HCT116 (cell line): ENCODE results near the gene ENOX1. TPM values are rescaled to one million over a fixed set of nuclear protein-coding genes. Genes with fewer than 3 reads are reported as not detected.

Source experiments
- ATAC-seq: fragments of 200-7000 bp; cut with Tn5 transposase; 2 replicates; pipeline ENCODE4 v1.9.1; 2020; ENCODE audit warnings: mild to moderate bottlenecking, moderate library complexity
- BruUV-seq: library from RNA; stranded (reverse); fragments of 400-500 nt; replicated peaks from 2 replicates; lab custom pipeline; 2021; lab: Mats Ljungman, UMichigan
- CTCF ChIA-PET: fragments of 300-600 bp; sonication (Branson Sonifier 250); formaldehyde crosslinking; loops from one replicate; lab custom pipeline; 2021; ENCODE audit warnings: antibody characterized with exemption; lab: Charles Lee
- POLR2A ChIA-PET: fragments of 300-600, 350-600 bp; sonication (Branson Sonifier 250); formaldehyde crosslinking; loops from one replicate; lab custom pipeline; 2021; ENCODE audit warnings: antibody characterized with exemption; lab: Charles Lee
- RAD21 ChIA-PET, 2 experiments: fragments of 300-600 bp; sonication (Branson Sonifier 250); formaldehyde crosslinking; loops; one replicate each; lab custom pipeline; 2023; ENCODE audit warnings: low total read pairs in 2 of 2; ENCODE audit not compliant: uncharacterized antibody in 2 of 2, unreplicated experiment in 2 of 2, low non-redundant PET in 1 of 2; lab: Charles Lee
- DNase-seq: peaks from one replicate; pipeline ENCODE4 v3.0.0-alpha.2; 2010; ENCODE audit warnings: low read depth, low spot score
- H2AFZ ChIP-seq: fragments of 200-600 bp; shearing (Covaris generic), sonication (generic); 2 replicates; pipeline ENCODE4 v1.6.1; 2017; ENCODE audit warnings: low read depth, mixed run types, mixed read lengths, antibody characterized with exemption, low read length; ENCODE audit not compliant: poor library complexity, severe bottlenecking
- H3K27ac ChIP-seq: 2 replicates; pipeline ENCODE4 v1.5.1; 2012; ENCODE audit warnings: low read depth, low read length
- H3K27me3 ChIP-seq: fragments of 200-600 bp; sonication (generic); 2 replicates; pipeline ENCODE4 v1.6.1; 2016; ENCODE audit warnings: mixed run types, low read length, mixed read lengths; ENCODE audit not compliant: insufficient read depth
- H3K36me3 ChIP-seq, 2 experiments: fragments of 200-500 bp in 1 of 2; fragments of 200-600 bp in 1 of 2; sonication (Bioruptor generic) in 1 of 2; sonication (generic) in 1 of 2; 2 replicates each; pipeline versions ENCODE4 v1.5.1 to v1.6.1; 2014 to 2016; ENCODE audit warnings: low read length in 2 of 2, inconsistent platforms in 1 of 2, mixed read lengths in 1 of 2, mixed run types in 1 of 2; ENCODE audit not compliant: insufficient read depth in 2 of 2, control insufficient read depth in 1 of 2
- H3K4me1 ChIP-seq, 2 experiments: fragments of 200-600 bp in 1 of 2; sonication (generic) in 1 of 2; 2 replicates each; pipeline versions ENCODE4 v1.5.1 to v1.6.1; 2012 to 2017; ENCODE audit warnings: low read length in 2 of 2, inconsistent platforms in 1 of 2, mild to moderate bottlenecking in 1 of 2, mixed read lengths in 1 of 2, mixed run types in 1 of 2, moderate library complexity in 1 of 2; ENCODE audit not compliant: insufficient read depth in 2 of 2, control insufficient read depth in 1 of 2
- H3K4me2 ChIP-seq: fragments of 200-600 bp; sonication (generic); 2 replicates; pipeline ENCODE4 v1.6.1; 2017; ENCODE audit warnings: mixed run types, low read length, mixed read lengths
- H3K4me3 ChIP-seq, 2 experiments: fragments of 200-600 bp in 1 of 2; sonication (generic) in 1 of 2; replicated peaks in 1 of 2; 2 replicates each; pipeline ENCODE4 v1.5.1; 2011 to 2016; ENCODE audit warnings: low read length in 2 of 2, control low read depth in 1 of 2, low read depth in 1 of 2, mild to moderate bottlenecking in 1 of 2, mixed read lengths in 1 of 2, mixed run types in 1 of 2
- H3K79me2 ChIP-seq: fragments of 200-600 bp; sonication (generic); 2 replicates; pipeline ENCODE4 v1.6.1; 2017; ENCODE audit warnings: mild to moderate bottlenecking, mixed run types, low read length, moderate library complexity, mixed read lengths; ENCODE audit not compliant: insufficient read depth
- H3K9ac ChIP-seq: fragments of 200-600 bp; sonication (generic); 2 replicates; pipeline ENCODE4 v1.6.1; 2016; ENCODE audit warnings: low read length, mixed read lengths
- H3K9me2 ChIP-seq: fragments of 200-600 bp; sonication (generic), shearing (Covaris generic); 2 replicates; pipeline ENCODE4 v1.6.1; 2017; ENCODE audit warnings: mixed run types, mild to moderate bottlenecking, moderate library complexity; ENCODE audit not compliant: insufficient read depth
- H3K9me3 ChIP-seq, 2 experiments: fragments of 200-500 bp in 1 of 2; fragments of 200-600 bp in 1 of 2; sonication (Bioruptor generic) in 1 of 2; sonication (generic) in 1 of 2; 2 replicates each; pipeline ENCODE4 v1.6.1; 2014 to 2017; ENCODE audit warnings: low read length in 2 of 2, mixed read lengths in 2 of 2, inconsistent platforms in 1 of 2, low read depth in 1 of 2, mild to moderate bottlenecking in 1 of 2, mixed run types in 1 of 2, moderate library complexity in 1 of 2; ENCODE audit not compliant: control insufficient read depth in 1 of 2, insufficient read depth in 1 of 2
- H4K20me1 ChIP-seq: fragments of 200-600 bp; sonication (generic), shearing (Covaris generic); 2 replicates; pipeline ENCODE4 v1.6.1; 2017; ENCODE audit warnings: mixed run types, mild to moderate bottlenecking, moderate library complexity; ENCODE audit not compliant: insufficient read depth
- ATF3 ChIP-seq: IDR thresholded peaks from 2 replicates; pipeline ENCODE4 v1.6.1; 2012
- CBX3 ChIP-seq: IDR thresholded peaks from 2 replicates; pipeline ENCODE4 v1.6.1; 2012; ENCODE audit warnings: low read depth
- CTCF ChIP-seq, 3 experiments: fragments of 200-600 bp in 1 of 3; sonication (generic) in 1 of 3; IDR thresholded peaks in 2 of 3; conservative IDR thresholded peaks in 1 of 3; 2 replicates each; pipeline ENCODE4 v1.5.1; 2012 to 2017; ENCODE audit warnings: low read depth in 2 of 3, low read length in 2 of 3, antibody characterized with exemption in 1 of 3, borderline replicate concordance in 1 of 3, control low read depth in 1 of 3, mild to moderate bottlenecking in 1 of 3, mixed read lengths in 1 of 3, mixed run types in 1 of 3, moderate library complexity in 1 of 3; ENCODE audit not compliant: insufficient read depth in 1 of 3
- EGR1 ChIP-seq: IDR thresholded peaks from 2 replicates; pipeline ENCODE4 v1.6.1; 2012; ENCODE audit warnings: low read depth
- ELF1 ChIP-seq: IDR thresholded peaks from 2 replicates; pipeline ENCODE4 v1.6.1; 2012; ENCODE audit warnings: low read depth, borderline replicate concordance
- EZH2 ChIP-seq: fragments of 200-600 bp; sonication (generic); IDR thresholded peaks from 2 replicates; pipeline ENCODE4 v1.6.1; 2017; ENCODE audit warnings: antibody characterized with exemption, mixed run types
- FOSL1 ChIP-seq: IDR thresholded peaks from 2 replicates; pipeline ENCODE4 v1.6.1; 2012; ENCODE audit warnings: low read depth
- JUND ChIP-seq: IDR thresholded peaks from 2 replicates; pipeline ENCODE4 v1.6.1; 2012
- POLR2A ChIP-seq: IDR thresholded peaks from 2 replicates; pipeline ENCODE4 v1.7.0; 2011; ENCODE audit warnings: borderline replicate concordance; ENCODE audit not compliant: insufficient read depth, insufficient read length; ENCODE audit errors: extremely low read depth
- POLR2AphosphoS5 ChIP-seq: IDR thresholded peaks from 2 replicates; pipeline ENCODE4 v1.6.1; 2011; ENCODE audit warnings: mild to moderate bottlenecking, low read depth, low read length, moderate library complexity
- SIN3A ChIP-seq: IDR thresholded peaks from 2 replicates; pipeline ENCODE4 v1.6.1; 2012; ENCODE audit warnings: low read depth
- SP1 ChIP-seq: IDR thresholded peaks from 2 replicates; pipeline ENCODE4 v1.6.1; 2012; ENCODE audit warnings: low read depth
- SRF ChIP-seq: IDR thresholded peaks from 2 replicates; pipeline ENCODE4 v1.6.1; 2012; ENCODE audit warnings: low read depth
- TCF7L2 ChIP-seq: IDR thresholded peaks from 2 replicates; pipeline ENCODE4 v1.7.0; 2011; ENCODE audit warnings: borderline replicate concordance, inconsistent platforms; ENCODE audit not compliant: insufficient read depth, insufficient read length; ENCODE audit errors: extremely low read depth
- YY1 ChIP-seq: IDR thresholded peaks from 2 replicates; pipeline ENCODE4 v1.6.1; 2011; ENCODE audit warnings: low read length, low read depth, moderate library complexity, mild to moderate bottlenecking; ENCODE audit not compliant: insufficient replicate concordance; ENCODE audit errors: extremely low read depth
- ZFX ChIP-seq: fragments of 450-650 bp; IDR thresholded peaks from 2 replicates; pipeline ENCODE4 v1.6.1; 2017
- ZNF274 ChIP-seq: fragments of 200-500 bp; sonication (Bioruptor generic); IDR thresholded peaks from 2 replicates; pipeline ENCODE4 v1.6.1; 2014; ENCODE audit warnings: mild to moderate bottlenecking, low read depth, low read length, inconsistent platforms
- intact Hi-C: fragments of 100-400 bp; cut with micrococcal nuclease; formaldehyde crosslinking; loops from 2 replicates; pipeline ENCODE4 v1.10.0; 2022
- total RNA-seq: library from RNA; stranded (reverse); gene quantifications from one replicate; pipeline ENCODE4 v1.2.1, GENCODE V29; 2021; ENCODE audit not compliant: unreplicated experiment
- TF ChIP-seq, protein P1 (sequence below): IDR thresholded peaks from 2 replicates; pipeline ENCODE4 v1.6.1; 2012; ENCODE audit warnings: low read depth
- TF ChIP-seq, protein P2 (sequence below): IDR thresholded peaks from 2 replicates; pipeline ENCODE4 v1.6.1; 2011; ENCODE audit warnings: mild to moderate bottlenecking, low read length, moderate library complexity; ENCODE audit not compliant: insufficient replicate concordance; ENCODE audit errors: extremely low read depth
- TF ChIP-seq, protein P3 (sequence below): IDR thresholded peaks from 2 replicates; pipeline ENCODE4 v1.6.1; 2012

The ENOX1 gene
- total RNA-seq, 1 experiment from 2014 or later = 4.5 TPM

GRCh38 chr13:43180036-43180660, 606.6 kb downstream of the ENOX1 start:
- DNase-seq = no peak
- CTCF ChIA-PET = no interaction called here
- no peak overlapping the region for H3K27ac ChIP-seq
- H3K9me3 ChIP-seq = no peaks in the 10 kb centered on the region
- no peak overlapping the region for H3K9ac ChIP-seq
- H3K4me2 ChIP-seq = no peak overlapping the region
- no peaks in the 10 kb centered on the region for H3K36me3 ChIP-seq
- H3K27me3 ChIP-seq = no peaks in the 10 kb centered on the region
- no peaks in the 10 kb centered on the region; the same call in 1 of the 2 replicates for H3K9me2 ChIP-seq
- no peak overlapping the region for H2AFZ ChIP-seq
- RAD21 ChIA-PET = no interaction called here
- no TSS peak for BruUV-seq
- no peaks in the 10 kb centered on the region for H4K20me1 ChIP-seq
- no peak for ATAC-seq
- no peak overlapping the region for H3K4me3 ChIP-seq
- no peak for TF ChIP-seq ZNF274
- TF ChIP-seq JUND = no peak
- TF ChIP-seq SP1 = no peak
- no peak for TF ChIP-seq ATF3
- no peak for TF ChIP-seq POLR2A
- no peak for TF ChIP-seq ELF1
- TF ChIP-seq, protein P1, sequence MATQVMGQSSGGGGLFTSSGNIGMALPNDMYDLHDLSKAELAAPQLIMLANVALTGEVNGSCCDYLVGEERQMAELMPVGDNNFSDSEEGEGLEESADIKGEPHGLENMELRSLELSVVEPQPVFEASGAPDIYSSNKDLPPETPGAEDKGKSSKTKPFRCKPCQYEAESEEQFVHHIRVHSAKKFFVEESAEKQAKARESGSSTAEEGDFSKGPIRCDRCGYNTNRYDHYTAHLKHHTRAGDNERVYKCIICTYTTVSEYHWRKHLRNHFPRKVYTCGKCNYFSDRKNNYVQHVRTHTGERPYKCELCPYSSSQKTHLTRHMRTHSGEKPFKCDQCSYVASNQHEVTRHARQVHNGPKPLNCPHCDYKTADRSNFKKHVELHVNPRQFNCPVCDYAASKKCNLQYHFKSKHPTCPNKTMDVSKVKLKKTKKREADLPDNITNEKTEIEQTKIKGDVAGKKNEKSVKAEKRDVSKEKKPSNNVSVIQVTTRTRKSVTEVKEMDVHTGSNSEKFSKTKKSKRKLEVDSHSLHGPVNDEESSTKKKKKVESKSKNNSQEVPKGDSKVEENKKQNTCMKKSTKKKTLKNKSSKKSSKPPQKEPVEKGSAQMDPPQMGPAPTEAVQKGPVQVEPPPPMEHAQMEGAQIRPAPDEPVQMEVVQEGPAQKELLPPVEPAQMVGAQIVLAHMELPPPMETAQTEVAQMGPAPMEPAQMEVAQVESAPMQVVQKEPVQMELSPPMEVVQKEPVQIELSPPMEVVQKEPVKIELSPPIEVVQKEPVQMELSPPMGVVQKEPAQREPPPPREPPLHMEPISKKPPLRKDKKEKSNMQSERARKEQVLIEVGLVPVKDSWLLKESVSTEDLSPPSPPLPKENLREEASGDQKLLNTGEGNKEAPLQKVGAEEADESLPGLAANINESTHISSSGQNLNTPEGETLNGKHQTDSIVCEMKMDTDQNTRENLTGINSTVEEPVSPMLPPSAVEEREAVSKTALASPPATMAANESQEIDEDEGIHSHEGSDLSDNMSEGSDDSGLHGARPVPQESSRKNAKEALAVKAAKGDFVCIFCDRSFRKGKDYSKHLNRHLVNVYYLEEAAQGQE = no peak
- no peak for TF ChIP-seq SIN3A
- no peak for TF ChIP-seq TCF7L2
- no peak for TF ChIP-seq CBX3
- TF ChIP-seq, protein P2, sequence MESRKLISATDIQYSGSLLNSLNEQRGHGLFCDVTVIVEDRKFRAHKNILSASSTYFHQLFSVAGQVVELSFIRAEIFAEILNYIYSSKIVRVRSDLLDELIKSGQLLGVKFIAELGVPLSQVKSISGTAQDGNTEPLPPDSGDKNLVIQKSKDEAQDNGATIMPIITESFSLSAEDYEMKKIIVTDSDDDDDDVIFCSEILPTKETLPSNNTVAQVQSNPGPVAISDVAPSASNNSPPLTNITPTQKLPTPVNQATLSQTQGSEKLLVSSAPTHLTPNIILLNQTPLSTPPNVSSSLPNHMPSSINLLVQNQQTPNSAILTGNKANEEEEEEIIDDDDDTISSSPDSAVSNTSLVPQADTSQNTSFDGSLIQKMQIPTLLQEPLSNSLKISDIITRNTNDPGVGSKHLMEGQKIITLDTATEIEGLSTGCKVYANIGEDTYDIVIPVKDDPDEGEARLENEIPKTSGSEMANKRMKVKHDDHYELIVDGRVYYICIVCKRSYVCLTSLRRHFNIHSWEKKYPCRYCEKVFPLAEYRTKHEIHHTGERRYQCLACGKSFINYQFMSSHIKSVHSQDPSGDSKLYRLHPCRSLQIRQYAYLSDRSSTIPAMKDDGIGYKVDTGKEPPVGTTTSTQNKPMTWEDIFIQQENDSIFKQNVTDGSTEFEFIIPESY = no peak
- TF ChIP-seq, protein P3, sequence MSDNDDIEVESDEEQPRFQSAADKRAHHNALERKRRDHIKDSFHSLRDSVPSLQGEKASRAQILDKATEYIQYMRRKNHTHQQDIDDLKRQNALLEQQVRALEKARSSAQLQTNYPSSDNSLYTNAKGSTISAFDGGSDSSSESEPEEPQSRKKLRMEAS = no peak
- no peak for TF ChIP-seq FOSL1
- no peak for TF ChIP-seq CTCF (IDR thresholded peaks at IDR 0.05 in 2 of 3, conservative IDR thresholded peaks at IDR 0.05 in 1 of 3; ENCODE audit: borderline replicate concordance in 1 of 3, insufficient read depth in 1 of 3, low read depth in 2 of 3, low read length in 2 of 3)
- no peak for TF ChIP-seq ZFX
- no peak for TF ChIP-seq EGR1
- TF ChIP-seq POLR2AphosphoS5 = no peak
- TF ChIP-seq SRF = no peak
- TF ChIP-seq YY1 = no peak
- no peak for TF ChIP-seq EZH2
- TF ChIP-seq, all 23 proteins: peak for 0
- POLR2A ChIA-PET = no interaction called here
- Histone ChIP-seq H3K79me2 (no peaks in the 10 kb centered on the region), H3K4me1 (no peaks in the 10 kb centered on the region)
- intact Hi-C loops = no loop called here
